H1 (cell line): ENCODE measurements around the gene MUS81. TPM values are rescaled to one million over a fixed set of nuclear protein-coding genes. Genes with fewer than 3 reads are reported as not detected.

Experiments used
- CTCF ChIA-PET: fragments of 300-600 bp; sonication (Branson Sonifier 250); formaldehyde crosslinking; loops from one replicate; lab custom pipeline; 2021; ENCODE audit not compliant: partially characterized antibody; lab: Charles Lee
- POLR2A ChIA-PET: fragments of 300-600 bp; sonication (Branson Sonifier 250); formaldehyde crosslinking; loops from one replicate; lab custom pipeline; 2021; ENCODE audit warnings: inconsistent platforms; ENCODE audit not compliant: partially characterized antibody; lab: Charles Lee
- DNase-seq, 2 experiments: peaks; one replicate each; pipeline versions ENCODE4 v3.0.0 to v3.0.0-alpha.2; 2010 to 2022; ENCODE audit warnings: low spot score in 2 of 2, low read depth in 1 of 2, mixed read lengths in 1 of 2
- FAIRE-seq: peaks from 2 replicates; lab custom pipeline; 2011; peaks lifted over from hg19 to GRCh38; lab: Jason Lieb, UNC
- H2AFZ ChIP-seq: 2 replicates; pipeline ENCODE4 v1.8.1; 2012; ENCODE audit warnings: low read length, inconsistent platforms
- H2AK5ac ChIP-seq: 2 replicates; pipeline ENCODE4 v1.6.1; 2013; ENCODE audit warnings: low read depth, low read length
- H2BK120ac ChIP-seq: replicated peaks from 2 replicates; pipeline ENCODE3; 2013; ENCODE audit warnings: low read depth, low read length, inconsistent platforms
- H2BK12ac ChIP-seq: 2 replicates; pipeline ENCODE4 v1.6.1; 2013; ENCODE audit warnings: low read depth, low read length
- H2BK15ac ChIP-seq: 2 replicates; pipeline ENCODE4 v1.6.1; 2013; ENCODE audit warnings: low read length
- H2BK20ac ChIP-seq: 2 replicates; pipeline ENCODE4 v1.6.1; 2013; ENCODE audit warnings: low read length
- H2BK5ac ChIP-seq: 2 replicates; pipeline ENCODE4 v1.6.1; 2013; ENCODE audit warnings: low read depth, low read length
- H3K14ac ChIP-seq: 2 replicates; pipeline ENCODE4 v1.6.1; 2013; ENCODE audit warnings: inconsistent platforms; ENCODE audit not compliant: insufficient read length
- H3K18ac ChIP-seq: 2 replicates; pipeline ENCODE4 v1.6.1; 2013; ENCODE audit warnings: low read length; ENCODE audit errors: extremely low read depth
- H3K23ac ChIP-seq: 2 replicates; pipeline ENCODE4 v1.6.1; 2013; ENCODE audit warnings: inconsistent platforms; ENCODE audit not compliant: insufficient read length
- H3K23me2 ChIP-seq: 2 replicates; pipeline ENCODE4 v1.6.1; 2013; ENCODE audit warnings: low read depth, low read length
- H3K27ac ChIP-seq: 2 replicates; pipeline ENCODE4 v1.6.1; 2011; ENCODE audit warnings: low read depth, low read length, inconsistent platforms
- H3K27me3 ChIP-seq, 4 experiments: replicated peaks in 1 of 4; 1 replicate in 1 of 4; 2 replicates in 3 of 4; pipeline versions ENCODE4 v1.6.1 to v1.8.1; 2011 to 2013; ENCODE audit warnings: low read length in 3 of 4, mild to moderate bottlenecking in 3 of 4, inconsistent platforms in 2 of 4, mixed read lengths in 2 of 4, moderate library complexity in 1 of 4; ENCODE audit not compliant: control insufficient read depth in 3 of 4, insufficient read depth in 3 of 4; ENCODE audit errors: extremely low read depth in 1 of 4
- H3K36me3 ChIP-seq, 4 experiments: 2 replicates each; pipeline versions ENCODE4 v1.6.1 to v1.8.1; 2011 to 2013; ENCODE audit warnings: mild to moderate bottlenecking in 4 of 4, low read length in 3 of 4, moderate library complexity in 2 of 4, control low read depth in 1 of 4, inconsistent platforms in 1 of 4; ENCODE audit not compliant: insufficient read depth in 4 of 4, control insufficient read depth in 2 of 4
- H3K4ac ChIP-seq: replicated peaks from 2 replicates; pipeline ENCODE3; 2013; ENCODE audit warnings: low read length, low read depth, mixed read lengths, inconsistent platforms; ENCODE audit not compliant: insufficient read length
- H3K4me1 ChIP-seq, 4 experiments: replicated peaks in 1 of 4; 1 replicate in 1 of 4; 2 replicates in 3 of 4; pipeline versions ENCODE4 v1.6.1 to v1.8.1; 2011 to 2013; ENCODE audit warnings: low read length in 3 of 4, inconsistent platforms in 2 of 4, mixed read lengths in 1 of 4; ENCODE audit not compliant: insufficient read depth in 4 of 4, control insufficient read depth in 3 of 4
- H3K4me2 ChIP-seq, 2 experiments: 2 replicates each; pipeline versions ENCODE4 v1.6.1 to v1.8.1; 2011 to 2013; ENCODE audit warnings: low read depth in 2 of 2, low read length in 2 of 2, control low read depth in 1 of 2, inconsistent platforms in 1 of 2, mild to moderate bottlenecking in 1 of 2; ENCODE audit not compliant: insufficient read depth in 1 of 2
- H3K4me3 ChIP-seq, 4 experiments: fragments of 200-600, 300-600 bp in 1 of 4; sonication (generic), shearing (Covaris generic), sonication (Bioruptor Twin) in 1 of 4; 2 replicates each; pipeline versions ENCODE4 v1.5.1 to v1.8.1; 2011 to 2016; ENCODE audit warnings: low read length in 4 of 4, low read depth in 3 of 4, control low read depth in 2 of 4, inconsistent platforms in 2 of 4, mild to moderate bottlenecking in 2 of 4, mixed read lengths in 1 of 4, moderate library complexity in 1 of 4; ENCODE audit not compliant: insufficient read depth in 2 of 4; ENCODE audit errors: extremely low read depth in 1 of 4
- H3K56ac ChIP-seq: replicated peaks from 2 replicates; pipeline ENCODE3; 2013; ENCODE audit warnings: low read depth, mild to moderate bottlenecking, mixed read lengths, low read length, inconsistent platforms; ENCODE audit not compliant: insufficient read length
- H3K79me1 ChIP-seq: 2 replicates; pipeline ENCODE4 v1.6.1; 2013; ENCODE audit warnings: low read depth, low read length, control low read depth
- H3K79me2 ChIP-seq, 2 experiments: 2 replicates each; pipeline versions ENCODE4 v1.6.1 to v1.8.1; 2012 to 2013; ENCODE audit warnings: low read length in 2 of 2, mild to moderate bottlenecking in 2 of 2, inconsistent platforms in 1 of 2; ENCODE audit not compliant: insufficient read depth in 2 of 2, control insufficient read depth in 1 of 2
- H3K9ac ChIP-seq, 4 experiments: replicated peaks in 1 of 4; 1 replicate in 1 of 4; 2 replicates in 3 of 4; pipeline versions ENCODE4 v1.6.1 to v1.8.1; 2011 to 2013; ENCODE audit warnings: low read depth in 3 of 4, low read length in 3 of 4, control low read depth in 2 of 4, mild to moderate bottlenecking in 2 of 4, moderate library complexity in 2 of 4, inconsistent platforms in 1 of 4; ENCODE audit errors: extremely low read depth in 1 of 4
- H3K9me3 ChIP-seq, 2 experiments: 2 replicates each; pipeline versions ENCODE4 v1.6.1 to v1.8.1; 2012 to 2013; ENCODE audit warnings: mild to moderate bottlenecking in 2 of 2, moderate library complexity in 2 of 2, control low read depth in 1 of 2, inconsistent platforms in 1 of 2, low read depth in 1 of 2, low read length in 1 of 2, mixed read lengths in 1 of 2; ENCODE audit not compliant: insufficient read depth in 2 of 2
- H4K20me1 ChIP-seq, 2 experiments: replicated peaks in 1 of 2; 2 replicates each; pipeline versions ENCODE3 to v1.8.1; 2011 to 2013; ENCODE audit warnings: inconsistent platforms in 2 of 2, low read length in 2 of 2, mild to moderate bottlenecking in 1 of 2; ENCODE audit not compliant: insufficient read depth in 2 of 2, control insufficient read depth in 1 of 2
- H4K5ac ChIP-seq: 2 replicates; pipeline ENCODE4 v1.6.1; 2013; ENCODE audit warnings: low read length, low read depth, mixed read lengths, inconsistent platforms; ENCODE audit not compliant: insufficient read length
- H4K8ac ChIP-seq: 2 replicates; pipeline ENCODE4 v1.8.0; 2013; ENCODE audit warnings: mild to moderate bottlenecking, moderate library complexity, low read length, inconsistent platforms; ENCODE audit not compliant: insufficient read depth; ENCODE audit errors: extremely low read depth
- H4K91ac ChIP-seq: replicated peaks from 2 replicates; pipeline ENCODE3; 2013; ENCODE audit warnings: low read length, mixed read lengths, inconsistent platforms; ENCODE audit not compliant: insufficient read length
- CHD2 ChIP-seq: IDR thresholded peaks from 2 replicates; pipeline ENCODE4 v1.6.1; 2012; ENCODE audit warnings: low read length, improper control_type of control experiment
- EGR1 ChIP-seq: IDR thresholded peaks from 2 replicates; pipeline ENCODE4 v1.6.1; 2011; ENCODE audit warnings: low read depth, low read length, borderline replicate concordance
- POLR2AphosphoS5 ChIP-seq: IDR thresholded peaks from 2 replicates; pipeline ENCODE4 v1.6.1; 2011; ENCODE audit warnings: low read depth, low read length
- WGBS, 2 experiments: shearing (Covaris generic) in 1 of 2; methylation state at CpG; one replicate each; pipeline versions ENCODE4 v1.1.6 to v1.1.7; 2013 to 2015; ENCODE audit warnings: low lambda C conversion rate in 2 of 2, mixed read lengths in 2 of 2, inconsistent platforms in 1 of 2, low coverage in 1 of 2, missing lambda C conversion rate in 1 of 2; ENCODE audit not compliant: insufficient replicate concordance in 2 of 2, insufficient coverage in 1 of 2, insufficient read length in 1 of 2; ENCODE audit errors: extremely low coverage in 1 of 2, missing lambda C conversion rate in 1 of 2; 5-methylcytosine and 5-hydroxymethylcytosine counted together
- polyA plus RNA-seq, 7 experiments: library from polyadenylated mRNA; depleted of rRNA in 3 of 7; stranded (reverse) in 5 of 7; unstranded in 2 of 7; fragments of >200 nt in 5 of 7; fragments of 200-250 nt in 2 of 7; gene quantifications; 1 replicate in 5 of 7; 2 replicates in 1 of 7; 4 replicates in 1 of 7; pipeline versions ENCODE4 v1.2.1 to v1.2.3, GENCODE V29; 2011 to 2013; ENCODE audit warnings: missing spikeins in 2 of 7, mixed read lengths in 2 of 7
- total RNA-seq: library from RNA; stranded (reverse); fragmentation: NEBNext Ultra II Directional; extraction: Animal tissue kit (Norgen Biotek cat#: 25700); gene quantifications from 2 replicates; pipeline ENCODE4 v1.2.1, GENCODE V29; 2021
- TF ChIP-seq, protein P1 (sequence below), 3 experiments: IDR thresholded peaks; 1 replicate in 2 of 3; 2 replicates in 1 of 3; pipeline versions ENCODE4 v1.5.1 to v1.6.1; 2011; ENCODE audit warnings: low read length in 3 of 3, mild to moderate bottlenecking in 3 of 3, inconsistent platforms in 2 of 3, low read depth in 1 of 3, moderate library complexity in 1 of 3; ENCODE audit not compliant: insufficient read depth in 1 of 3; ENCODE audit errors: control extremely low read depth in 1 of 3

MUS81 gene
- total and polyA plus RNA-seq, 2 of the 8 experiments (the other 6 are each of a cell fraction or from before 2014, with no cell fraction given), result 30.2 to 31.5 TPM

DNA sequence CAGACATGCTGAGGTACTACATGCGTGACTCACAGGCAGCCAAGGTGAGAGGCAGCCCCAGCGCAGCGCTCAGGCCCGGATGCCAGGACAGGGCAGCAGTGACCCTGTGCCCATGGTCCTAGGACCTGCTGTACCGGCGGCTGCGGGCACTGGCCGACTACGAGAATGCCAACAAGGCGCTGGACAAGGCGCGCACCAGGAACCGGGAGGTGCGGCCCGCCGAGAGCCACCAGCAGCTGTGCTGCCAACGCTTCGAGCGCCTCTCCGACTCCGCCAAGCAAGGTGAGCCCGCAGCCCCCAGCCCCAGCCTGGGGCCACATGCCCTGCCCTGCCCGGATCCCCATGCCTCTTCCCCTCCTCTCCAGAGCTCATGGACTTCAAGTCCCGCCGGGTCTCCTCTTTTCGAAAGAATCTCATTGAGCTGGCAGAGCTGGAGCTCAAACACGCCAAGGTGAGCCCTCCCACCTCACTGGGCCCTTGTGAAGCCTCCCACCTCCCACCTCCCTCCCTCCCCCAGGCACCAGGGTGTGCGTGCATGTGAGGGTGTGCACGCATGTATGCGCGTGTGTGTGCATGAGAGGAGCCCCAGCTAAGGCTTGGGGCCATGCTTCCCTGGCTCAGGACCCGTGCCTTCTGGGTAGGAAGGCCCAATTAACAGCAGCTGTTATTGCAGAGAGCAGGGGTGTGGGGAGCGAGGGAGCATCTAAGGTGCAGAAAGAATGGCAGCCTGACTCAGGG, 7.6 kb upstream of the MUS81 start:
- no peak overlapping the region for H3K9ac ChIP-seq
- no peak overlapping the region for H4K8ac ChIP-seq
- H3K23ac ChIP-seq, result no peak overlapping the region
- ChIA-PET POLR2A (interaction anchor here (0.6 to 38.3 kb wide), 32 partner anchors 8 to 246 kb away, joined by 3 to 1071 read pairs (median 4); partner anchors contain the start of genes CCDC85B, CFL1, CTSW and EFEMP2), CTCF (interaction anchor here (0.7 to 15.2 kb wide), 25 partner anchors 9 to 198 kb away, joined by 3 to 283 read pairs (median 6); partner anchors contain the start of genes AP5B1, CCDC85B, CFL1 and CTSW)
- H3K14ac ChIP-seq, result no peak overlapping the region
- no peak overlapping the region for H2BK15ac ChIP-seq
- H3K36me3 ChIP-seq, result peaks cover 17 to 34% (median 31%) of the 10 kb centered on the region in 4 experiments
- H2BK12ac ChIP-seq, result no peak overlapping the region
- peaks cover 0 to 10% (median under 1%) of the 10 kb centered on the region in 4 experiments; a peak in 5 of 7 replicates for H3K4me1 ChIP-seq
- H2AK5ac ChIP-seq, result no peak overlapping the region
- FAIRE-seq, result no peak
- WGBS, 2 experiments, result 97% methylated on average over 24 of the region's 33 CpGs; no CpG with 5 or more reads in 1 of the 2 experiments
- H2AFZ ChIP-seq, result no peak overlapping the region
- peaks cover 29 to 30% of the 10 kb centered on the region in 2 experiments for H4K20me1 ChIP-seq
- no peak overlapping the region for H3K56ac ChIP-seq
- peak; percentile 81 for TF ChIP-seq POLR2AphosphoS5
- peak; percentile 25; the same call in 1 of the 2 replicates for TF ChIP-seq CHD2
- no peak for TF ChIP-seq EGR1
- TF ChIP-seq, protein P1, sequence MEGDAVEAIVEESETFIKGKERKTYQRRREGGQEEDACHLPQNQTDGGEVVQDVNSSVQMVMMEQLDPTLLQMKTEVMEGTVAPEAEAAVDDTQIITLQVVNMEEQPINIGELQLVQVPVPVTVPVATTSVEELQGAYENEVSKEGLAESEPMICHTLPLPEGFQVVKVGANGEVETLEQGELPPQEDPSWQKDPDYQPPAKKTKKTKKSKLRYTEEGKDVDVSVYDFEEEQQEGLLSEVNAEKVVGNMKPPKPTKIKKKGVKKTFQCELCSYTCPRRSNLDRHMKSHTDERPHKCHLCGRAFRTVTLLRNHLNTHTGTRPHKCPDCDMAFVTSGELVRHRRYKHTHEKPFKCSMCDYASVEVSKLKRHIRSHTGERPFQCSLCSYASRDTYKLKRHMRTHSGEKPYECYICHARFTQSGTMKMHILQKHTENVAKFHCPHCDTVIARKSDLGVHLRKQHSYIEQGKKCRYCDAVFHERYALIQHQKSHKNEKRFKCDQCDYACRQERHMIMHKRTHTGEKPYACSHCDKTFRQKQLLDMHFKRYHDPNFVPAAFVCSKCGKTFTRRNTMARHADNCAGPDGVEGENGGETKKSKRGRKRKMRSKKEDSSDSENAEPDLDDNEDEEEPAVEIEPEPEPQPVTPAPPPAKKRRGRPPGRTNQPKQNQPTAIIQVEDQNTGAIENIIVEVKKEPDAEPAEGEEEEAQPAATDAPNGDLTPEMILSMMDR (IDR thresholded peaks at IDR 0.05; ENCODE audit: control extremely low read depth in 1 of 3, insufficient read depth in 1 of 3, low read depth in 1 of 3, low read length in 3 of 3), result no peak
- H4K5ac ChIP-seq, result no peak overlapping the region
- peaks cover 15 to 36% of the 10 kb centered on the region in 2 experiments for H3K79me2 ChIP-seq
- H3K4me2 ChIP-seq, result no peak overlapping the region
- no peaks in the 10 kb centered on the region; a peak in 1 of 7 replicates for H3K27me3 ChIP-seq
- no peak overlapping the region for H2BK20ac ChIP-seq
- H4K91ac ChIP-seq, result no peak overlapping the region
- 0 out of 2 replicates have a peak overlapping the region, but pooled peaks have one; percentile 20 for H2BK5ac ChIP-seq
- H3K79me1 ChIP-seq, result peaks cover 20% of the 10 kb centered on the region
- H3K9me3 ChIP-seq, result peaks cover 7 to 10% of the 10 kb centered on the region in 2 experiments; a peak in 2 of 4 replicates
- DNase-seq, result no peak
- no peak overlapping the region for H3K27ac ChIP-seq
- H3K4me3 ChIP-seq, result no peak overlapping the region
- H3K18ac ChIP-seq, result no peak overlapping the region; the same call in 1 of the 2 replicates
- no peak overlapping the region for H3K4ac ChIP-seq
- H3K23me2 ChIP-seq, result peaks cover 3% of the 10 kb centered on the region; the same call in 1 of the 2 replicates
- H2BK120ac ChIP-seq, result no peak overlapping the region
